Activated CD4-positive, alpha-beta T cell treated with anti-CD3 and anti-CD28 coated beads, Interleukin-2, amount 10 ng/mL, durations not matched to agents 7 days and 5 days (primary cell): ENCODE measurements around the gene MAST1. TPM values are rescaled to one million over a fixed set of nuclear protein-coding genes. Genes with fewer than 3 reads are reported as not detected.
A peak's percentile ranks its signal among the peaks of the same experiment; 100 is the strongest.
"Not testable (repeated sequence)": the region's sequence is repeated elsewhere in the genome, so short reads cannot be mapped to it uniquely, and the experiment has no call there.

Source experiments
- CTCF ChIA-PET: fragments of 350-600 bp; sonication (Branson Sonifier 250); formaldehyde crosslinking; loops from one replicate; lab custom pipeline; 2021; ENCODE audit warnings: antibody characterized with exemption; lab: Charles Lee
- POLR2A ChIA-PET: fragments of 350-600 bp; sonication (Branson Sonifier 250); formaldehyde crosslinking; loops from one replicate; lab custom pipeline; 2021; ENCODE audit warnings: antibody characterized with exemption; lab: Charles Lee
- DNase-seq: peaks from one replicate; pipeline ENCODE4 v3.0.0-alpha.2; 2020
- H3K27ac Mint-ChIP-seq: one replicate; pipeline ENCODE4 v1.8.0; 2021; ENCODE audit warnings: mild to moderate bottlenecking, moderate library complexity, mixed read lengths
- H3K27me3 Mint-ChIP-seq: one replicate; pipeline ENCODE4 v1.8.0; 2021; ENCODE audit warnings: mixed read lengths
- H3K36me3 Mint-ChIP-seq: one replicate; pipeline ENCODE4 v1.8.0; 2021; ENCODE audit warnings: low read depth, mixed read lengths
- H3K4me1 Mint-ChIP-seq: one replicate; pipeline ENCODE4 v1.8.0; 2021; ENCODE audit warnings: mixed read lengths
- H3K4me3 Mint-ChIP-seq: one replicate; pipeline ENCODE4 v1.8.0; 2021; ENCODE audit warnings: mild to moderate bottlenecking, moderate library complexity, mixed read lengths
- H3K9me3 Mint-ChIP-seq: one replicate; pipeline ENCODE4 v1.8.0; 2021; ENCODE audit warnings: mixed read lengths
- total RNA-seq, 2 experiments: library from RNA; stranded (reverse); gene quantifications; one replicate each; pipeline ENCODE4 v1.2.3, GENCODE V29; 2021

The MAST1 gene
- total RNA-seq, 2 experiments from 2014 or later, result 0.35 to 0.67 TPM

DNA sequence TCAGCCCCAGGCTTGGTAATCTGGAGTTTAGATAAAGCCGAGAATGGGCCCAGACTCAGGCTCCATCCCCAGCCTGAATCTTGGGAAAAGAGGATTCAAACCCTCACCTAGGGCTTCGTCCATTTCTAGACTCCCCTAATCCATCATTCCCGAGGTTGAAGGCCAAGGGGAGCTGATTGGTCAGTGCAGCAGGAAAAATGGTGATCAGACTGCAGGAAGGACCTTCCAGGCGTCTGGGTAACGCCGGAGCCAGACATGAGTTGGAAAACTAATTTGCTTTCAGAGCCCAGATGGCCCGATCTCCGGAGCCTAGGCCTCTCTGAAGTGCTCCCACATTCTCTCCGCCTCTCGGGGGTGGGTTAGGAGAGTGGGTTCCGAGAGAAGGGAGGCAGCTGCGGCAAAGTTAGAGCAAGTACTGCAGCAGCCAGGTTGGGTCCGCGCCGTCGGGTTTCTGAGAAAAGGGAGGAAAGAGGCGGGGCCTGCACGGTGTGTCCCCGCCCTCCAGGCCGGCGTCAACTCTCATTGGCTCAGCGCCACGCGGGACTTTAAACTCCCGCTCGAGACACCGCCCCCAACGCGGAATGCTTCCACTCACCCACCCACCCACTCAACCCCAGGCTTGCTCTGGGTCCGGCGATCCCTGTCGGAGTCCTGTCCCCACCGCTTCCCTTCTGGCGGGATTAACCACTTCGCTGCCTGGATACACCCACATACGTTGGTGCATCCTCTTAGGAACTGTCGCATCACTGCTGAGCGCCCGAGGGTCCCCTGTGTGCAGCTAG is 3.1 kb upstream of the MAST1 start:
- Mint-ChIP-seq H3K4me3 (no peak overlapping the region), H3K4me1 (peaks cover 27% of the 10 kb centered on the region), H3K9me3 (no peaks in the 10 kb centered on the region), H3K27me3 (peaks cover 74% of the 10 kb centered on the region), H3K27ac (no peak overlapping the region), H3K36me3 (no peaks in the 10 kb centered on the region)
- CTCF ChIA-PET, result interaction anchor here (0.6 to 1.2 kb wide), 3 partner anchors 9 to 20 kb away, joined by 3 read pairs; no protein-coding TSS in a partner anchor
- peak; percentile 23 for DNase-seq
- POLR2A ChIA-PET, result no interaction called here

DNA sequence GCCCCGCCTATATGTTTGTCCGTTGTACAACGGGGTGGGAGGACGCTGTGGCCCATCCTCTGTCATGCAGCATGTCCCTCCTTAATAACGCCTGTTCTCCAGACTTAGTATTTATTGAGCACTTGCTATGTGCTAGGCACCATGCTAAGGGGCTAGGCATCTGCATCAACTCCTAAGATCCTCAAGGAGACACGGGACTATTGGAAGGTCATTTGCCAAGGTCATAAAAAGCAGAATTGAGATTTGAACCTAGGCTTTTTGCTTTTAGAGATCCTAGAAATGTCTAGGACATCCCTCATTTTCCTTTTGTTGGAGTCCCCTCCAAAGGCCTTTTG is 1.8 kb upstream of the MAST1 start:
- no peak overlapping the region for H3K27ac Mint-ChIP-seq
- POLR2A ChIA-PET, result no interaction called here

GRCh38 chr19:12837225-12837624 is 1.1 kb upstream of the MAST1 start:
- no peak for DNase-seq
- H3K27ac Mint-ChIP-seq, result no peak overlapping the region
- peaks cover 45% of the 10 kb centered on the region for H3K4me1 Mint-ChIP-seq
- ChIA-PET POLR2A (no interaction called here), CTCF (interaction anchor here (1.5 kb wide), 1 partner anchor 10 kb away, joined by 9 read pairs; no protein-coding TSS in a partner anchor)
- H3K27me3 Mint-ChIP-seq, result peaks cover 78% of the 10 kb centered on the region
- no peaks in the 10 kb centered on the region for H3K9me3 Mint-ChIP-seq
- H3K4me3 Mint-ChIP-seq, result no peak overlapping the region
- H3K36me3 Mint-ChIP-seq, result no peaks in the 10 kb centered on the region

More for the DNA sequence above, 1.8 kb upstream of the MAST1 start:
- Mint-ChIP-seq H3K4me3 (no peak overlapping the region), H3K9me3 (no peaks in the 10 kb centered on the region), H3K36me3 (no peaks in the 10 kb centered on the region), H3K4me1 (peaks cover 41% of the 10 kb centered on the region), H3K27me3 (peaks cover 80% of the 10 kb centered on the region)
- DNase-seq, result no peak
- CTCF ChIA-PET, result interaction anchor here (0.6 kb wide), 1 partner anchor 99 kb away, joined by 4 read pairs; no protein-coding TSS in a partner anchor

GRCh38 chr19:12838886-12839756 is 806 bp downstream of the MAST1 start:
- Mint-ChIP-seq H3K27me3 (peaks cover 72% of the 10 kb centered on the region), H3K4me1 (peaks cover 37% of the 10 kb centered on the region), H3K36me3 (no peaks in the 10 kb centered on the region), H3K4me3 (peak overlapping the region; percentile 52), H3K9me3 (no peaks in the 10 kb centered on the region), H3K27ac (no peak overlapping the region)
- peak; percentile 26 for DNase-seq
- POLR2A ChIA-PET, result no interaction called here
- CTCF ChIA-PET, result interaction anchor here (0.6 to 1.2 kb wide), 4 partner anchors 8 to 52 kb away, joined by 3 to 4 read pairs (median 3); partner anchors contain the start of gene RNASEH2A

DNA sequence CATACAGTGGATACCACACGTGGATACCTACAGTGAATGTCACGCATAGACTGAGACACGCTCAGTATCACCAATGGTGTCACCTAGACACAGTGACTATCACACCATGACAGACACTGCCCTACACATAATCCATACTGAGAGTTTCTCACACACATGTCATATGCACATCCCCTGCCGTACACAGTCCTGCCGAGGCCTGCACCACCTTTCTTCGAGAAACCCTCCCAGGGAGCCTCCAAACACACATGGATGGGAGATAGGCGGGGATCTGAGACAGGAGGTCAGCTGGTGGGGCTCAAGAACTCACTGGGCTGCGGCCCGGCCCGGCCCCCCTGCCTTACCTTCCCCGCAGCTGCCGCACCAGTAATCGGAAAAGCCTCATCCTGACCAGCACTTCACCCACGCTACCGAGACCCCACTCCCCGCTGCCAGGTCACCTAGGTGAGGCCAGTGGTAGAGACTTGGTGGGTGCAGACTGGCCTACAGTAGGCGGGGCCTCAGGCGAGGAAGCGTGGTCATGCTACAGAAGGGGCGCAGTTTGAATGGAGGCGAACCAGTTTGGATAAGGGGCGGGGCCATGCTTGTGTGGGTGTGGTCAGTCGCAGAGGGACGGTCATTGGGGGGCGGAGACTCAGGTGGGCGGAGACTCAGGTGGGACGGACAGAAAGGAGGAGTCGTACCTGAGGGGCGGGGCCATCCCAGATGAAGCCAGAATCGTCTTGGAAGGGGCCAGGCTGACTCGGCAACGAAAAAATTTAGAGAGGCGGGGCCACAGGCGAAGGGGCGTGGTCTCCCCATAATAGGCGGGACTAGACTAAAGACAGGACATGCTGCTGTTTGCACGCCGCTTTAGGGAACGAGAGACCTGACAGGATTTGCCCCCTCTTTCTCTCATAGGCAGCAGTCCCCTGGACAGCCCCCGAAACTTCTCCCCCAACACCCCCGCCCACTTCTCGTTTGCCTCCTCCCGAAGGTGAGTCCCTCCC is 2.1 kb downstream of the MAST1 start:
- peaks cover 65% of the 10 kb centered on the region for H3K27me3 Mint-ChIP-seq
- CTCF ChIA-PET, result interaction anchor here (1.0 kb wide), 1 partner anchor 74 kb away, joined by 3 read pairs; no protein-coding TSS in a partner anchor
- peak overlapping the region; percentile 25 for H3K4me3 Mint-ChIP-seq
- no peaks in the 10 kb centered on the region for H3K9me3 Mint-ChIP-seq
- POLR2A ChIA-PET, result no interaction called here
- H3K27ac Mint-ChIP-seq, result no peak overlapping the region
- peaks cover 30% of the 10 kb centered on the region for H3K4me1 Mint-ChIP-seq
- H3K36me3 Mint-ChIP-seq, result no peaks in the 10 kb centered on the region
- DNase-seq, result peak; percentile 51

GRCh38 chr19:12841094-12841493 is 2.8 kb downstream of the MAST1 start:
- ChIA-PET POLR2A (no interaction called here), CTCF (interaction anchor here (1.0 kb wide), 1 partner anchor 75 kb away, joined by 3 read pairs; no protein-coding TSS in a partner anchor)
- no peaks in the 10 kb centered on the region for H3K36me3 Mint-ChIP-seq
- peak overlapping the region; percentile 38 for H3K4me3 Mint-ChIP-seq
- H3K27me3 Mint-ChIP-seq, result peaks cover 60% of the 10 kb centered on the region
- peak; percentile 29 for DNase-seq
- no peak overlapping the region for H3K27ac Mint-ChIP-seq
- H3K4me1 Mint-ChIP-seq, result peaks cover 28% of the 10 kb centered on the region
- H3K9me3 Mint-ChIP-seq, result no peaks in the 10 kb centered on the region

DNA sequence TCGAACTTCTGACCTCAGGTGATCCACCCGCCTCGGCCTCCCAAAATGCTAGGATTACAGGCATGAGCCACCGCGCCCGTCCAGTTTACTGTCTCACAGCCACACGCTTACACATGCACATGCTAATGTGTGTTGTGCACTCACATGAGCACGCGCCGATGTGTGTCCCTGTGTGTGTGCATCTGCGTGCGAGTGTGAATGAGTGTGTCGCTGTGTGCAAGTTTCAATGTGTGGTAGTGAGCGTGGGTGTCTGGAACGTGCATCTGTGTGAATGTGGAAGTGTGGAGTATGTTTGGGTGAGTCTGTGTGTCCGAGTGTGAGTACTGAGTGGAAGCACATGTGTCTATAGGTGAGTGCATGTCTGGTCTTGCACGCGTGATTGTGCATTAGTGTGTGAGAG is 4.2 kb downstream of the MAST1 start:
- POLR2A ChIA-PET, result no interaction called here
- CTCF ChIA-PET, result no interaction called here
- no peaks in the 10 kb centered on the region for H3K9me3 Mint-ChIP-seq
- H3K4me1 Mint-ChIP-seq, result peaks cover 28% of the 10 kb centered on the region
- no peaks in the 10 kb centered on the region for H3K36me3 Mint-ChIP-seq
- peaks cover 51% of the 10 kb centered on the region for H3K27me3 Mint-ChIP-seq
- H3K27ac Mint-ChIP-seq, result no peak overlapping the region
- no peak overlapping the region for H3K4me3 Mint-ChIP-seq
- no peak for DNase-seq

DNA sequence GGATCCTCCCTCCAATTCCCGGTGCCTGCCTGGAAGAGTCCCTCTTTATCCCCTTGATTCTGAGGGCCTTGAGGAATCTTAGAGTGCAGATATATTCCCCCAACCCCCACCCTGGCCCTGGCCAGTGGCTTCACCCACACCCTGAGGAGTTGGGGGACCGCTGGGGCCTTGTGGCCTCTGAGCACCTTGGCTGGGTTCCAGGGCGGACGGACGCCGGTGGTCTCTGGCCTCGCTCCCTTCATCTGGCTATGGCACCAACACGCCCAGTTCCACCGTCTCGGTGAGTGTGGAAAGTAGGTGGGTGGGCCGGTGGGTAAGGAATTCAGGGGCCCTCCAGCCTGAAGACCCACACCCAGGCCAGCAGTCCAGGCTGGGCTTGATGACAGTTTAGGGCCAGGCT is 5.0 kb downstream of the MAST1 start:
- Mint-ChIP-seq H3K27me3 (peaks cover 45% of the 10 kb centered on the region), H3K27ac (no peak overlapping the region), H3K9me3 (no peaks in the 10 kb centered on the region), H3K4me3 (no peak overlapping the region), H3K4me1 (peaks cover 29% of the 10 kb centered on the region), H3K36me3 (no peaks in the 10 kb centered on the region)
- POLR2A ChIA-PET, result no interaction called here
- DNase-seq, result no peak
- CTCF ChIA-PET, result no interaction called here

- no peaks in the 10 kb centered on the region for H3K36me3 Mint-ChIP-seq
- POLR2A ChIA-PET, result no interaction called here
These were observed 5.9 kb downstream of the MAST1 start for GRCh38 chr19:12843999-12844732.

GRCh38 chr19:12846613-12847012 is 8.3 kb downstream of the MAST1 start:
- H3K27me3 Mint-ChIP-seq, result peaks cover 20% of the 10 kb centered on the region
- CTCF ChIA-PET, result interaction anchor here (0.6 to 3.9 kb wide), 29 partner anchors 8 to 170 kb away, joined by 3 to 41 read pairs (median 5); partner anchors contain the start of genes DNASE2, FBXW9, GCDH and HOOK2
- H3K9me3 Mint-ChIP-seq, H3K27ac Mint-ChIP-seq, H3K36me3 Mint-ChIP-seq, H3K4me3 Mint-ChIP-seq, POLR2A ChIA-PET, H3K4me1 Mint-ChIP-seq, DNase-seq: not testable (repeated sequence)

More at GRCh38 chr19:12843999-12844732, 5.9 kb downstream of the MAST1 start:
- no peak for DNase-seq
- CTCF ChIA-PET, result interaction anchor here (1.0 kb wide), 1 partner anchor 48 kb away, joined by 3 read pairs; no protein-coding TSS in a partner anchor
- Mint-ChIP-seq H3K9me3 (no peaks in the 10 kb centered on the region), H3K27ac (no peak overlapping the region), H3K4me3 (no peak overlapping the region), H3K27me3 (peaks cover 39% of the 10 kb centered on the region), H3K4me1 (peaks cover 27% of the 10 kb centered on the region)
